HG02981 (cell line): Measurements from ENCODE around the gene ZKSCAN5.
A peak's percentile ranks its signal among the peaks of the same experiment; 100 is the strongest.
"Not testable (repeated sequence)": the region's sequence is repeated elsewhere in the genome, so short reads cannot be mapped to it uniquely, and the experiment has no call there.

ENCODE experiments used
- ATAC-seq: cut with Tn5 transposase; IDR thresholded peaks from one replicate; pipeline ENCODE4 v1.9.1; 2021; ENCODE audit warnings: mild to moderate bottlenecking, moderate library complexity; ENCODE audit not compliant: unreplicated experiment

Gene ZKSCAN5

GRCh38 chr7:99497766-99498545 lies 6.5 kb upstream of the ZKSCAN5 start:
- no peak for ATAC-seq

- no peak for ATAC-seq
These were observed 5.9 kb upstream of the ZKSCAN5 start for GRCh38 chr7:99498546-99498944.

GRCh38 chr7:99499371-99499720 lies 5.1 kb upstream of the ZKSCAN5 start:
- peak; percentile 3 for ATAC-seq

- peak; percentile 44 for ATAC-seq
These were observed 4.5 kb upstream of the ZKSCAN5 start, which contains the start of gene ZNF394 for GRCh38 chr7:99499721-99500636. ZNF394 (minus strand) TSS chr7:99500281; CDS start chr7:99500093, 188 bp downstream.

GRCh38 chr7:99500637-99501009 lies 3.8 kb upstream of the ZKSCAN5 start:
- no peak for ATAC-seq

- not testable (repeated sequence) for ATAC-seq
These were observed 3.2 kb upstream of the ZKSCAN5 start for GRCh38 chr7:99501236-99501635.

- no peak for ATAC-seq
These were observed 220 bp upstream of the ZKSCAN5 start for GRCh38 chr7:99504281-99504602.

- ATAC-seq, result no peak
These were observed 831 bp downstream of the ZKSCAN5 start for GRCh38 chr7:99505324-99505662.

- no peak for ATAC-seq
These were observed 9.6 kb downstream of the ZKSCAN5 start for GRCh38 chr7:99514050-99514449.

- no peak for ATAC-seq
These were observed 16.9 kb downstream of the ZKSCAN5 start for GRCh38 chr7:99521399-99521798.

GRCh38 chr7:99525713-99526440 lies 21.4 kb downstream of the ZKSCAN5 start:
- ATAC-seq, result no peak

GRCh38 chr7:99531354-99531765 lies 26.9 kb downstream of the ZKSCAN5 start:
- no peak for ATAC-seq

GRCh38 chr7:99535667-99536066 lies 31.2 kb downstream of the ZKSCAN5 start:
- no peak for ATAC-seq

GRCh38 chr7:99539213-99539811 lies 34.9 kb downstream of the ZKSCAN5 start:
- no peak for ATAC-seq

GRCh38 chr7:99540542-99540941 lies 36.1 kb downstream of the ZKSCAN5 start:
- ATAC-seq, result no peak

GRCh38 chr7:99541212-99541611 lies 36.8 kb downstream of the ZKSCAN5 start:
- ATAC-seq, result no peak

- no peak for ATAC-seq
These were observed 38.7 kb downstream of the ZKSCAN5 start for GRCh38 chr7:99543081-99543671.

GRCh38 chr7:99543916-99544315 lies 39.5 kb downstream of the ZKSCAN5 start:
- ATAC-seq, result no peak

GRCh38 chr7:99545308-99545707 lies 40.8 kb downstream of the ZKSCAN5 start:
- ATAC-seq, result not testable (repeated sequence)

- ATAC-seq, result not testable (repeated sequence)
These were observed 45.1 kb downstream of the ZKSCAN5 start for GRCh38 chr7:99549545-99549944.

GRCh38 chr7:99551334-99551733 lies 46.9 kb downstream of the ZKSCAN5 start:
- ATAC-seq, result no peak
